ENCODE measurements around the gene ZSCAN16. TPM values are rescaled to one million over a fixed set of nuclear protein-coding genes. Genes with fewer than 3 reads are reported as not detected.

ZSCAN16 gene
- total and polyA plus RNA-seq, 9 of the 15 experiments (the other 6 are each of a cell fraction or from before 2014, with no cell fraction given): 0.08 TPM; not detected in 8

DNA sequence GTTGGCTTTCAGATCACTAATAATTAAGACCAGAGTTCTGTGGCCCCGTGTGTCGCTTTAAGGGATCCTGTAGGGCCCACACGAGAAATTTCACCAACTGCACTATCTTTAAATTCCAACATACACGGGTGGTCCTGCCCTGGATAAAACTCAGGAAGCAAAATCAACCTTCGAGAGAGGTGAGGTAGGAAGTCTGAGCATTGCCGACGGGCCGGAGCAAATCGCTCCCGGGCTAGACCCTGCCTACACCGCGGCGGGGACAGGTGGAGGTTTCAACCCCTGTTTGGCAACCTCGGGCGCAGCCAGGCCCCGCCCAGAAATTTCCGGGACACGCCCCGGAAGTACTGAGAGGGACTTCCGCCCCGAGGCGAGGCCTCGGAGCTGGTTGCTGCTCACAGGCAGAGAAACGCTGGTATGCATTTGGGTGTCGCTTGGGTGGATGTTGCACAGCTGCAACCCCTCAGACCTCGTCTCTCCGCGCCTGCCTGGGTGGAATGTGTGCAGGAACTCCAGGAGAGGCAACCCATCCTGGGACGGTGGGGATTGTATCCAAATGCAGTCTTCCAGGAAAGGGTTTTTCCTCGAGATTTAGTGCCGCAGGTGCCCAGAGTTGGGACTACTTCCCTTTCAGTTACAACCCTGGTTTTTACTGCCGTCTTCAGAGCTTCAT lies 37.1 kb downstream of the ZSCAN16 start (continued):
- TF ChIP-seq, protein P1, sequence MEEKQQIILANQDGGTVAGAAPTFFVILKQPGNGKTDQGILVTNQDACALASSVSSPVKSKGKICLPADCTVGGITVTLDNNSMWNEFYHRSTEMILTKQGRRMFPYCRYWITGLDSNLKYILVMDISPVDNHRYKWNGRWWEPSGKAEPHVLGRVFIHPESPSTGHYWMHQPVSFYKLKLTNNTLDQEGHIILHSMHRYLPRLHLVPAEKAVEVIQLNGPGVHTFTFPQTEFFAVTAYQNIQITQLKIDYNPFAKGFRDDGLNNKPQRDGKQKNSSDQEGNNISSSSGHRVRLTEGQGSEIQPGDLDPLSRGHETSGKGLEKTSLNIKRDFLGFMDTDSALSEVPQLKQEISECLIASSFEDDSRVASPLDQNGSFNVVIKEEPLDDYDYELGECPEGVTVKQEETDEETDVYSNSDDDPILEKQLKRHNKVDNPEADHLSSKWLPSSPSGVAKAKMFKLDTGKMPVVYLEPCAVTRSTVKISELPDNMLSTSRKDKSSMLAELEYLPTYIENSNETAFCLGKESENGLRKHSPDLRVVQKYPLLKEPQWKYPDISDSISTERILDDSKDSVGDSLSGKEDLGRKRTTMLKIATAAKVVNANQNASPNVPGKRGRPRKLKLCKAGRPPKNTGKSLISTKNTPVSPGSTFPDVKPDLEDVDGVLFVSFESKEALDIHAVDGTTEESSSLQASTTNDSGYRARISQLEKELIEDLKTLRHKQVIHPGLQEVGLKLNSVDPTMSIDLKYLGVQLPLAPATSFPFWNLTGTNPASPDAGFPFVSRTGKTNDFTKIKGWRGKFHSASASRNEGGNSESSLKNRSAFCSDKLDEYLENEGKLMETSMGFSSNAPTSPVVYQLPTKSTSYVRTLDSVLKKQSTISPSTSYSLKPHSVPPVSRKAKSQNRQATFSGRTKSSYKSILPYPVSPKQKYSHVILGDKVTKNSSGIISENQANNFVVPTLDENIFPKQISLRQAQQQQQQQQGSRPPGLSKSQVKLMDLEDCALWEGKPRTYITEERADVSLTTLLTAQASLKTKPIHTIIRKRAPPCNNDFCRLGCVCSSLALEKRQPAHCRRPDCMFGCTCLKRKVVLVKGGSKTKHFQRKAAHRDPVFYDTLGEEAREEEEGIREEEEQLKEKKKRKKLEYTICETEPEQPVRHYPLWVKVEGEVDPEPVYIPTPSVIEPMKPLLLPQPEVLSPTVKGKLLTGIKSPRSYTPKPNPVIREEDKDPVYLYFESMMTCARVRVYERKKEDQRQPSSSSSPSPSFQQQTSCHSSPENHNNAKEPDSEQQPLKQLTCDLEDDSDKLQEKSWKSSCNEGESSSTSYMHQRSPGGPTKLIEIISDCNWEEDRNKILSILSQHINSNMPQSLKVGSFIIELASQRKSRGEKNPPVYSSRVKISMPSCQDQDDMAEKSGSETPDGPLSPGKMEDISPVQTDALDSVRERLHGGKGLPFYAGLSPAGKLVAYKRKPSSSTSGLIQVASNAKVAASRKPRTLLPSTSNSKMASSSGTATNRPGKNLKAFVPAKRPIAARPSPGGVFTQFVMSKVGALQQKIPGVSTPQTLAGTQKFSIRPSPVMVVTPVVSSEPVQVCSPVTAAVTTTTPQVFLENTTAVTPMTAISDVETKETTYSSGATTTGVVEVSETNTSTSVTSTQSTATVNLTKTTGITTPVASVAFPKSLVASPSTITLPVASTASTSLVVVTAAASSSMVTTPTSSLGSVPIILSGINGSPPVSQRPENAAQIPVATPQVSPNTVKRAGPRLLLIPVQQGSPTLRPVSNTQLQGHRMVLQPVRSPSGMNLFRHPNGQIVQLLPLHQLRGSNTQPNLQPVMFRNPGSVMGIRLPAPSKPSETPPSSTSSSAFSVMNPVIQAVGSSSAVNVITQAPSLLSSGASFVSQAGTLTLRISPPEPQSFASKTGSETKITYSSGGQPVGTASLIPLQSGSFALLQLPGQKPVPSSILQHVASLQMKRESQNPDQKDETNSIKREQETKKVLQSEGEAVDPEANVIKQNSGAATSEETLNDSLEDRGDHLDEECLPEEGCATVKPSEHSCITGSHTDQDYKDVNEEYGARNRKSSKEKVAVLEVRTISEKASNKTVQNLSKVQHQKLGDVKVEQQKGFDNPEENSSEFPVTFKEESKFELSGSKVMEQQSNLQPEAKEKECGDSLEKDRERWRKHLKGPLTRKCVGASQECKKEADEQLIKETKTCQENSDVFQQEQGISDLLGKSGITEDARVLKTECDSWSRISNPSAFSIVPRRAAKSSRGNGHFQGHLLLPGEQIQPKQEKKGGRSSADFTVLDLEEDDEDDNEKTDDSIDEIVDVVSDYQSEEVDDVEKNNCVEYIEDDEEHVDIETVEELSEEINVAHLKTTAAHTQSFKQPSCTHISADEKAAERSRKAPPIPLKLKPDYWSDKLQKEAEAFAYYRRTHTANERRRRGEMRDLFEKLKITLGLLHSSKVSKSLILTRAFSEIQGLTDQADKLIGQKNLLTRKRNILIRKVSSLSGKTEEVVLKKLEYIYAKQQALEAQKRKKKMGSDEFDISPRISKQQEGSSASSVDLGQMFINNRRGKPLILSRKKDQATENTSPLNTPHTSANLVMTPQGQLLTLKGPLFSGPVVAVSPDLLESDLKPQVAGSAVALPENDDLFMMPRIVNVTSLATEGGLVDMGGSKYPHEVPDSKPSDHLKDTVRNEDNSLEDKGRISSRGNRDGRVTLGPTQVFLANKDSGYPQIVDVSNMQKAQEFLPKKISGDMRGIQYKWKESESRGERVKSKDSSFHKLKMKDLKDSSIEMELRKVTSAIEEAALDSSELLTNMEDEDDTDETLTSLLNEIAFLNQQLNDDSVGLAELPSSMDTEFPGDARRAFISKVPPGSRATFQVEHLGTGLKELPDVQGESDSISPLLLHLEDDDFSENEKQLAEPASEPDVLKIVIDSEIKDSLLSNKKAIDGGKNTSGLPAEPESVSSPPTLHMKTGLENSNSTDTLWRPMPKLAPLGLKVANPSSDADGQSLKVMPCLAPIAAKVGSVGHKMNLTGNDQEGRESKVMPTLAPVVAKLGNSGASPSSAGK (IDR thresholded peaks at IDR 0.05): peak; percentile 74
- TF ChIP-seq, protein P2, sequence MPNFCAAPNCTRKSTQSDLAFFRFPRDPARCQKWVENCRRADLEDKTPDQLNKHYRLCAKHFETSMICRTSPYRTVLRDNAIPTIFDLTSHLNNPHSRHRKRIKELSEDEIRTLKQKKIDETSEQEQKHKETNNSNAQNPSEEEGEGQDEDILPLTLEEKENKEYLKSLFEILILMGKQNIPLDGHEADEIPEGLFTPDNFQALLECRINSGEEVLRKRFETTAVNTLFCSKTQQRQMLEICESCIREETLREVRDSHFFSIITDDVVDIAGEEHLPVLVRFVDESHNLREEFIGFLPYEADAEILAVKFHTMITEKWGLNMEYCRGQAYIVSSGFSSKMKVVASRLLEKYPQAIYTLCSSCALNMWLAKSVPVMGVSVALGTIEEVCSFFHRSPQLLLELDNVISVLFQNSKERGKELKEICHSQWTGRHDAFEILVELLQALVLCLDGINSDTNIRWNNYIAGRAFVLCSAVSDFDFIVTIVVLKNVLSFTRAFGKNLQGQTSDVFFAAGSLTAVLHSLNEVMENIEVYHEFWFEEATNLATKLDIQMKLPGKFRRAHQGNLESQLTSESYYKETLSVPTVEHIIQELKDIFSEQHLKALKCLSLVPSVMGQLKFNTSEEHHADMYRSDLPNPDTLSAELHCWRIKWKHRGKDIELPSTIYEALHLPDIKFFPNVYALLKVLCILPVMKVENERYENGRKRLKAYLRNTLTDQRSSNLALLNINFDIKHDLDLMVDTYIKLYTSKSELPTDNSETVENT (CRISPR knock-in tag; IDR thresholded peaks at IDR 0.05): 0 out of 2 replicates have a peak, but pooled peaks have one; percentile 38
- no peak for TF ChIP-seq TCFL5 (CRISPR knock-in tag; conservative IDR thresholded peaks at IDR 0.05)
- peak; percentile 74 for TF ChIP-seq PHF20 (IDR thresholded peaks at IDR 0.05; ENCODE audit: partially characterized antibody)
- TF ChIP-seq, protein P3, sequence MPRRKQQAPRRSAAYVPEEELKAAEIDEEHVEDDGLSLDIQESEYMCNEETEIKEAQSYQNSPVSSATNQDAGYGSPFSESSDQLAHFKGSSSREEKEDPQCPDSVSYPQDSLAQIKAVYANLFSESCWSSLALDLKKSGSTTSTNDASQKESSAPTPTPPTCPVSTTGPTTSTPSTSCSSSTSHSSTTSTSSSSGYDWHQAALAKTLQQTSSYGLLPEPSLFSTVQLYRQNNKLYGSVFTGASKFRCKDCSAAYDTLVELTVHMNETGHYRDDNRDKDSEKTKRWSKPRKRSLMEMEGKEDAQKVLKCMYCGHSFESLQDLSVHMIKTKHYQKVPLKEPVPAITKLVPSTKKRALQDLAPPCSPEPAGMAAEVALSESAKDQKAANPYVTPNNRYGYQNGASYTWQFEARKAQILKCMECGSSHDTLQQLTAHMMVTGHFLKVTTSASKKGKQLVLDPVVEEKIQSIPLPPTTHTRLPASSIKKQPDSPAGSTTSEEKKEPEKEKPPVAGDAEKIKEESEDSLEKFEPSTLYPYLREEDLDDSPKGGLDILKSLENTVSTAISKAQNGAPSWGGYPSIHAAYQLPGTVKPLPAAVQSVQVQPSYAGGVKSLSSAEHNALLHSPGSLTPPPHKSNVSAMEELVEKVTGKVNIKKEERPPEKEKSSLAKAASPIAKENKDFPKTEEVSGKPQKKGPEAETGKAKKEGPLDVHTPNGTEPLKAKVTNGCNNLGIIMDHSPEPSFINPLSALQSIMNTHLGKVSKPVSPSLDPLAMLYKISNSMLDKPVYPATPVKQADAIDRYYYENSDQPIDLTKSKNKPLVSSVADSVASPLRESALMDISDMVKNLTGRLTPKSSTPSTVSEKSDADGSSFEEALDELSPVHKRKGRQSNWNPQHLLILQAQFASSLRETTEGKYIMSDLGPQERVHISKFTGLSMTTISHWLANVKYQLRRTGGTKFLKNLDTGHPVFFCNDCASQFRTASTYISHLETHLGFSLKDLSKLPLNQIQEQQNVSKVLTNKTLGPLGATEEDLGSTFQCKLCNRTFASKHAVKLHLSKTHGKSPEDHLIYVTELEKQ (CRISPR knock-in tag; IDR thresholded peaks at IDR 0.05): no peak
- no peak for TF ChIP-seq ZNF224 (CRISPR knock-in tag; IDR thresholded peaks at IDR 0.05)
- no peak for TF ChIP-seq HNRNPH1 (optimal IDR thresholded peaks at IDR 0.05; ENCODE audit: low read depth, low read length)
- TF ChIP-seq ELF1 (tag; IDR thresholded peaks at IDR 0.05): peak; percentile 80
- TF ChIP-seq MBD2 (IDR thresholded peaks at IDR 0.05; ENCODE audit: borderline replicate concordance, low read depth): peak; percentile 58; the same call in 1 of the 2 replicates
- TF ChIP-seq TAF7 (tag; IDR thresholded peaks at IDR 0.05): peak; percentile 49; the same call in 1 of the 2 replicates
